Occipital lobe (tissue), 2 donors: Measurements from ENCODE around the gene GRAMD4. TPM values are rescaled to one million over a fixed set of nuclear protein-coding genes. Genes with fewer than 3 reads are reported as not detected.
A peak's percentile ranks its signal among the peaks of the same experiment; 100 is the strongest.
"Not testable (repeated sequence)": the region's sequence is repeated elsewhere in the genome, so short reads cannot be mapped to it uniquely, and the experiment has no call there.

Source experiments
- DNase-seq: peaks from one replicate; lab custom pipeline; 2025; lab: John Stamatoyannopoulos, UW
- total RNA-seq: library from RNA; depleted of rRNA; stranded (reverse); fragments of >200 nt; gene quantifications from one replicate; pipeline ENCODE4 v1.2.3, GENCODE V29; 2014

The GRAMD4 gene
- total RNA-seq, 1 donor from 2014 or later = 55.8 TPM

DNA sequence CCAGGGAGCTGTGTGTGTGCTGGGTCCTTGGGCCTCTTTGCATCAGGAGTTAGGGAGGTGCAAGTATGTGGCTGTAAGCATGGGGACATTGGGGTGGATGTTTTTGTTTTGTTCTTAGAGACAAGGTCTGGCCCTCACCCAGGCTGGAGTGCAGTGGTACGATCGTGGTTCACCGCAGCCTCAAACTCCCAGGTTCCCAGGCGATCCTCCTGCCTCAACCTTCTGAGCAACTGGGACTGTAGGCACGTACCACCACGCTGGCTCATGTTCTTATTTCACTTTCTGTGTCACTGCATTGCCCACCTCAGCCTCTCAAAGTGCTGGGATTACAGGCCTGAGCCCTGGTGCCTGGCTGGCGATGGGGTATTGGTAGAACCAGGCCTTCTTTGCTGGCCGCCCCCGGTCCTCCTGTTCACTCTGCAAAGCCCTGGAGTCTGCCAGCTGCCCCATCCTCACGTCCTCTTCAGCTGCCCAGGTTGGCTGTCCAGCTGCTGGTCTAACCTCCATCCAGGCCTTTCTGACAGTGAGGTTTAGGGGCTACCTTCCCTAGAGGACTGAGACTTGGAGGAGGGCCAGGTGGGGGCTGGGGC is 851 bp upstream of the GRAMD4 start:
- DNase-seq = no peak

DNA sequence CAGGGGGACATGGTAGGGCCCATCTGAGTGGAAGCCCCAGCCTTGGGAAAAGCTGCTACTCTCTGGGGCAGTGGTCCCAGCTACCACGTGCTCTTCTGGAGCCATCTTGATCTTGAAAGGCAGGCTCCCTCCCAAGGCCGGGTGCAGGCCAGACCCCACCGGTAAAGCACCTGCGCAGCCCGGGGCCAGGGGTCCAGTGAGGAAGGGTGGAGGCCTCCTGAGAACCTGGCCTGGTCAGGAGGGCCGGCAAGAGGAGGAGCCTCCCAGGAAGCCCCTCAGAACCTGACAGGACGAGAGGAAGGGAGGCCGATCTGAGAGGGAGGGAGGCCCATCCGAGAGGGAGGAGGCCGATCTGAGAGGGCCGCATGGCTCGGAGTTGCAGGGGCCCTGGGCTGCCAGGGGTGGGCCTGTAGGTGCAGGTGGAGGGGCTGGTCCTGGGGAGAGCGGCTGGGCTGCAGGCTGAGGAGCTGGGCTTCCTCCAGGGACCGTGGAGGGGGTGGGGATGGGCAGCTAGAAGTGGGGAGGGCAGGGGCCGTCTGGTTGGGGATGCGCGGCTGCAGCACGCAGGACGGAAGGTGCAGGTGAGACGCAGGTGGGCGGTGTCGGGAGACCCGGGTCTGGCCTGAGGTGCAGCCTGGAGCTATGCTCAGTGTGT is 529 bp downstream of the GRAMD4 start:
- no peak for DNase-seq

DNA sequence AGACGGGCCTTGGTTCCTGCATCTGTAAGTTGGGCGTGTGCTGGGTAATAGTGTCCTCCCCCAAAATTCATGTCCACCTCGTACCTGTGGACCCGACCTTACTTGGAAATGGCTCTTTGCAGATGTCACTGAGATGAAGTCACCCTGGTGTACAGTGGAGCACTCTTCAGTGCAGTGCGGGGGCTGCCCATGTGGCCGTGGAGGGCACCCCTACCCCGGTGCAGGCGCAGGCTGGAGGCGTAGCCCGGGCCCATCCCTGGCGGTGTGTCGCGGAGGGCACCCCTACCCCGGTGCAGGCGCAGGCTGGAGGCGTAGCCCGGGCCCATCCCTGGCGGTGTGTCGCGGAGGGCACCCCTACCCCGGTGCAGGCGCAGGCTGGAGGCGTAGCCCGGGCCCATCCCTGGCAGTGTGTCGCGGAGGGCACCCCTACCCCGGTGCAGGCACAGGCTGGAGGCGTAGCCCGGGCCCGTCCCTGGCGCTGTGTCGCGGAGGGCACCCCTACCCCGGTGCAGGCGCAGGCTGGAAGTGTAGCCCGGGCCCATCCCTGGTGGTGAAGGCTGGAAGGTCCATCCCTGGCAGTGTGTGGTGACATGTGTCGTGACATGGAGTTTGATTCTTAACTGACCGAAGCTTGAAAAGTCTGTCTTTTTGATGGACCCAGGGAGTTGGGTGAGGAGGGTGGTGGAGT is 1.2 kb downstream of the GRAMD4 start:
- not testable (repeated sequence) for DNase-seq

DNA sequence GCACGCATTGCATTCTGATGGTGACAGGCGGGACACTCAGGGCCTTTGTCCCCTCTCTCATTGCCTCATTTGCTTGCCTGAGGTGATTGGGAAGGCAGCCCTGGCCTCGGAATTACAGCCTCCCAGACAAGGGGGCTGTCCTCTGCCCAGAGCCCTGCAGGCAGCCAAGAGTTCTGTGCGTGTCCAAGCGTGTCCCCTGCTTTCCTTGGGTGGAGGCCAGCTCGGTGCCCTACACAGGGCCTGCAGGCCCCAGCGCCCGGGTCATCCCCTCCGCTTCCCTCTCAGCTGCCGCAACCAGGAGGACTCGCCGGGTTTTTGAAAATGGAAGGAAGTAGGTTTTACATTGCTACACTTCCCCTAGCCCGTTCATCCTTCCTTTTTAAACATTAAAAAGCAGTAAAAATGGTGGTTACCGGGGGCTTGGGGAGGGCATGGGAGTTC is 1.9 kb downstream of the GRAMD4 start:
- peak; percentile 27 for DNase-seq

DNA sequence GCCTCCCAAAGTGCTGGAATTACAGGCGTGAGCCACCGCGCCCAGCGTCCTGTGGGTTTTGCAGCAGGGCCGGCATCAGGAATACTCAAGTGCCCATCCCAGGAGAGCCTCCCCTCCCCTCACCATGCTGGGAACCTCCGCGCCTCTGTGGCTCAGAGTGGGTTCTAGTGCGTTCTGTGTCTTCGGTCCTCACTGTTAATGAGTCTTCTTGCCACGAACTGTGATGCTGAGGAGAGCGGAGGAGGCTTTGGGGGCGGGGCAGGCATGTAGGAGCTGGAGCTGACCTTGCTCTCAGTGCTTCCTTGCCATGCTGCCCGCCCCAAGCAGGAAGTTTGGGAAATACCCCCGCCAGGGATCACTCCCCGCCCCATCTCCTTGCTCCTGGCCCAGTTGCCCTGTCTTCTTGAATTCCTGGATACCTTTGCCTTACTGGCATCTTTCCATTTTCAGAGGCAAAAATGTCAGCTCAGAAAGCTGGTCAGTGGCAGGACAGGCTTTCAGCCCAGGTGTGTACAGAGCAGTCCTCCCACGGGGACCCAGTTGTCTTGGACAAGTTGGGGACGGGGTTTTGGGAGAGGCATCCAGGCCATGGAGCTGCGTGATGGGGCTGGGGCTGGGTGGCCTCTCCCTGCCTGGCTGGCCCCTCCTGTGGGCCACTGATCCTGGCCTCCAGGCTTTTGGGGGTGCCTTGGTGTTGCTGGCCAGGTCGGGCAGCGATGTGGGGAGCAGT is 5.1 kb downstream of the GRAMD4 start:
- no peak for DNase-seq

DNA sequence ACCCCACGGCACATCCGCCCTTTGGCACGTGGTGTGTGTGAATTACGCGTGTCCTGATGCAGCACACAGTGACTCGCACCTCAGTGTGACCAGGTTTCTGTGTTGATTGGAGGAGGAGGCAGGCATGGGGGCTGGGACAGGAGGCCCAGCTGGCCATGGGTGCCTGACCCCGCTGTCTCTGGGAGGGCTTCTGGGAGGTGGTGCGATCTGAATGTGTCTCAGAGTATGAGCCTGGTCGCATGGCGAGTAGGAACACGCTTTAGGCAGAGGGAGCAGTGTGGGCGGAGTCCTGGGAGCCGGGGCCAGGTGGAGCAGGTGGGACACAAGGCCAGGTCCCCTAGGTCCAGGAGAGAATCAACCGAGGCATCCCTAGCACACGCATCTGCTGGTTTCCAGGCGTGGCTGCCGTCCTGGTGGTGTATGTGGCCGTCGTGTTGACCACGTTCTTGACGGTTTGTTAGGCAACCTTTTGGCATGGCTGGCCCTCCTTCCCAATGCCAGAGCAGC is 5.7 kb downstream of the GRAMD4 start:
- DNase-seq = no peak

DNA sequence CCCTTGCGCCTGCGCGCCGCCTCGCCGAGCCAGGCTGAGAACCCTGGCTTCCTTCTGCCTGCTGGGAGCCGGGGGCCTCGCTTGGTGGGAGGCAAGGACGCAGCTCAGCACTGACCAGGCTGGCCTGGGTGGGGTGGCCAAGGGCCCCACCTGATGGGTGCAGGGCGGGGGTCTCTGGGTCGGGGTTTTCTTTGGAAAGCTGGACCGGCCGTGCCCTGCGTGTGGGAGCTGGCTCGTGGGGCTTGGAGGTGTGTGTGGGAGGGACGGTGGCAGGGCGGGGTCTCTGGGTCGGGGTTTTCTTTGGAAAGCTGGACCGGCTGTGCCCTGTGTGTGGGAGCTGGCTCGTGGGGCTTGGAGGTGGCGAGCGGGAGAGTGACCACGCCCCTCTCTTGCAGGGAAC is 6.2 kb downstream of the GRAMD4 start:
- DNase-seq = no peak

DNA sequence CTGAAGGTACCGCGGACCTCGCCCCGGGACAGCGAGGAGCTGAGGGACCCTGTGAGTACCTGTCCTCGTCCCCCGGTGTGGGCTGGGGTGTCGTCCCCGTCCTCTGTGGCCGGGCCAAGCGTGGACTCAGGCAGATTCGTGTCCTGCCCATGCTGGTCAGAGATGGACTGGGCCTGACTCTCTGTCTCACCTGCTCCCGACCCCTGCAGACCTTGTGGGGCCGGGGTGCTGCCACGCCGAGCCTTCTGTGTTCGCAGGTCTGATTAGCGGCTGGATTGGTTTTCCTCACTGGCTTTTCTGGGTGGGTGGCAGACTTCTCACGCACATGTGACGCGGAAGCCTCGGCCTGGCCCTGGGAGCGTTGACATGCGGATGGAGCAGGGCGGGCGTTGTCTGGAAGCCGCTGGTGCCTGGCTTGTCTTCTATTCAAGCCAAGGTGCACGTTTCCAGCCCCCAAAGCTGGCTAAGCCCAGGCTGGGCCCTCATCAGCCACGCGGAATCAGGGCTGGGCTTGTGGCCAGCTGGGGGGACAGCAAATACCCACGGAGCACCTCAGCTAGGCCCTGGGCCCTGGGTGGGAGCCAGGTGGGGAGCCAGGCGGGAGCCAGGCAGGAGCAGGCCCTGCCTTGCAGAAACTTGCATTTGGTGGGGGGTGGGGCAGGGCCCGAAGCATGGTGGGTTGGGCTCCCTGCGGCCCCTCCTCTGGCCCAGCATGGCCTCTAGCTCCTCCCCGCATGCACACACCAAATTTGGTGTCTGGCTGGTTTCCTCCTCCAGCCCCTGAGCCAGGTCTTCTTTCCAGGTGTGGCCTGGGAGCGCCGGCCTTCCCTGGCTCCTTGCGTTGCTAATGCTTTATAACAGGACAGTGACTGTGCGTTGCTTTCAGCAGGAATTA is 7.0 kb downstream of the GRAMD4 start:
- DNase-seq = no peak

DNA sequence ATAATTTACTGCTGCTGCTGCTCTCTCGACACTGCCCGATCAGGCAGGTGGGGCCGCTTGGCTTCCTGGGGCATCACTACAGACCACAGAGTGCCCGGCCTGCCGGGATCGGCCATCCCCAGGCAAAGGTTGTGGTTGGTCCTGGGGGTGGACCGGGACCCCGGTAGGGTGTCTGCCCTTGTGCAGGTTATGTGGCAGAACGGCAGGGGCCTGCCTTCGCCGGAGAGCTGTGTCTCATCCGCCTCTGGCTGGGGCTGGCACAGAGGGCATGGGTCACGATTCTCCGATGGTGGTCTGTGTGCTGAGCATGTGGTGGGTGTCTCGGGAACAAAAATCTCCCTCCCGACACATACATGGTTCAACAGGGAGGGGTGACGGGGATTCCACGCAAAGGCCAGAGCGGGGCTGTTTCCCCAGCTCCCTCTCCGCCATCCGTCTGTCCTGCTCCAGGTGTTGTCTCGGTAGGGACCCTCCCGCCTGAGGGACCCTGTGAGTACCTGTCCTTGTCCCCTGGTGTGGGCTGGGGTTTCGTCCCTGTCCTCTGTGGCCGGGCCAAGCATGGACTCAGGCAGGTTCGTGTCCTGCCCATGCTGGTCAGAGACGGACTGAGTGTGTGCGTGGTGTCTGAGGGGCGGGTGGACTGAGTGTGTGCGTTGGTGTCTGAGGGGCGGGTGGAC is 7.8 kb downstream of the GRAMD4 start:
- no peak for DNase-seq

DNA sequence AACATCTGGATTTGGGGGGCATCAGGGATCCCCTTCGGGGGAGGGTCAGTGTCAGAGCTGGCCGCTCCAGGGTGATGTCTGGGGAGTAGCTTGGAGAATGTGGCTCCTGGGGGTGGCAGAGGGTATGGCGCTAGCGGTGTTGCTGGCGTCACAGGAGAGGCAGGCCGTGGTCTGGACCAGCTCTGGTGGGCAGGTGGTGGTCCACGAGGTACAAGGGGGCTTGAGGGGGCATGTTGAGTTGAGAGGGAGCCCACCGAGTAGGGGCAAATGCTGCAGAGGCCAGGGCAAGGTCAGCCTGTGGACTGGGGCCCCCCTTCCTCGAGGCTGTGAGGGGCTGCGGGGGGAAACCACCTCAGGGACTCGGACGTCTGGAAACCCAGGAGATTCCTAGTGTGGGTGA is 8.6 kb downstream of the GRAMD4 start:
- DNase-seq = no peak

DNA sequence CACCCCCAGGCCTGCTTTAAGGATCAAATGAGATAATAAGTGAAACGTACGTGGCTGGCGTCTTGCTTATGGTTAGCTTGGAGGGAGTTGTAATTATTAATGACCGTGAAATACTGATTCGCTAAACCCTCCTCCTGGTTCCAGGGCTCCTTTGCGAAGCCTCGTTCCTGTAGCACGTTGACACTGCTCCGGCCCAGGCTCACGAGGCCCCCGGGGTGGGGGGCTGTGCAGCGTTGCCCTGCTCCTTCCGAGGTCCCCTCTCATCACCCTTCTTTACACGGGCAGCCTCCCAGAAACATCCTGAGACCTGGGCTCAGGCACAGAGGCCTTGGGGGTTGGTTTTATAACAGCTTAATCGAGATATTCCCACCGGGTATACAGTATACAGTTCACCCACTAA is 9.1 kb downstream of the GRAMD4 start:
- no peak for DNase-seq

DNA sequence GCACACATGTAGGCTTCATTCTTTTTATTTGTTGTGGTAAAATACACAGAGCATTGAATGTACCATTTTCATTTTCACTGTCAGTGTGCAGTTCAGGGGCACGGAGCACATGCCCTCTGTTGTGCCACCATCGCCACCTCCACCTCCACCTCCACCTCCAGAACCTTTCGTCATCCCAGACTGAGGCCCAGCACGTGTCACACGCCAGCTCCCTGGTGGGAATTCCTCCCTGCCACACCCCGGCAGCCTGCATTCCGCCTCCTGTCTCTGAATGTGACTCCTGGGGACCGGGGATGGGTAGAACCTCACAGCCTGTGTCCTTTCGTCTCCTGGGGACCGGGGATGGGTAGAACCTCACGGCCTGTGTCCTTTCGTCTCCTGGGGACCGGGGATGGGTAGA is 10.9 kb downstream of the GRAMD4 start:
- DNase-seq = no peak

DNA sequence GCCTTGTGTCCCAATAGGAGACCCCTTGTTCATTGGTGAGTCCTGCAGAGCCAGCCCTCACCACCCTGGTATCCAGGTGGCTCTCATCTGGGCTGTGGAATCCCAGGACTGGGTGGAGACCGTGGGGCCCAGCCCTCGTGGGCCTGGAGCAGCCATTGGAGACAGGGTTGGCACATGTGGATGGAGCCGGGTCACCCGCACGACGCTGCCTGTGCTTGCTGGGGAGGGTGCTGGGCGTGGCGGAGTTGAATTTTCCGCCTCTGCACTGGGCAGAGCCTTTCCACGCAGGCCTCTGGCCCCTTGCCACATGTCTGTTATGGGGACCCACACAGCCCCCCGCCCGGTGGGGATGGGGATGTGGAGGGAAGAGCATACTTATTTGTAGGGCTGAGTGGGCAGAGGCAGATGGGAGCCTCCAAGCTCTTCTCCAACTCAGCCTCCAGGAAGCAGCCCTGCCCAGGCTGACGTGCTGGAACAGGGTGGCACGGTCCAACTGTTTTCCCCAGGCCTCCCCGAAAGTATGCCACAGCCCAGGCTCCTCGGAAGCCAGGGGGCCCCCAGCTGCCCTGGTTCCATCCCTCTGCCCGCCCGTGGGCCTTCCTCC is 12.6 kb downstream of the GRAMD4 start:
- no peak for DNase-seq

DNA sequence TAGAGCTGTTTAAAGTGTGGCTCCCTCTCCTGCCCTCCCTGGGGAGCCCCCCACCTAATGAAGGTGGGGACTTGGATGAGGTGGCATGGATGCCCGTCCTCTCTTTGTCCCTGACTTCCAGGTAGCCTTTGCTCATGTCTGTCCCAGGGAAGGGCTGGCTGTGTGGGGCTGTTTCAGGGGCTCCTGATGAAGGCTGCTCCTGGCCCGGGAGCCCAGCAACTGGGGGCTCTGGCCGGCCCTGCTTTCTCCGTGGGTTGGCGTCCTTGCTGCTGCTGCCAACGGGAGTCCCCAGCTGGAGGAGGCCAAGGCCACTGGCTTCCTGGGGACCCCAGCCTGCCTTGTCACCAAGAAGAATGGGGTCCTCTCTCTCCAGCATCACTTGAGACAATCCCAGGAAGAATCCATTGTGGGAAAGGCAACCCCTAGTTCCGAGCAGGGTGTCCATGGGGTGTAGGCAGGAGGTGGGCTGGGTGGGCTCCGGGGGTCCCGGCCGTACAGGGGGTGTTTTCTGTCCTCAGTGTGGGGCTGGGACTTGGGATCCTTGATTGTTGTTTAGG is 13.2 kb downstream of the GRAMD4 start:
- DNase-seq = no peak

DNA sequence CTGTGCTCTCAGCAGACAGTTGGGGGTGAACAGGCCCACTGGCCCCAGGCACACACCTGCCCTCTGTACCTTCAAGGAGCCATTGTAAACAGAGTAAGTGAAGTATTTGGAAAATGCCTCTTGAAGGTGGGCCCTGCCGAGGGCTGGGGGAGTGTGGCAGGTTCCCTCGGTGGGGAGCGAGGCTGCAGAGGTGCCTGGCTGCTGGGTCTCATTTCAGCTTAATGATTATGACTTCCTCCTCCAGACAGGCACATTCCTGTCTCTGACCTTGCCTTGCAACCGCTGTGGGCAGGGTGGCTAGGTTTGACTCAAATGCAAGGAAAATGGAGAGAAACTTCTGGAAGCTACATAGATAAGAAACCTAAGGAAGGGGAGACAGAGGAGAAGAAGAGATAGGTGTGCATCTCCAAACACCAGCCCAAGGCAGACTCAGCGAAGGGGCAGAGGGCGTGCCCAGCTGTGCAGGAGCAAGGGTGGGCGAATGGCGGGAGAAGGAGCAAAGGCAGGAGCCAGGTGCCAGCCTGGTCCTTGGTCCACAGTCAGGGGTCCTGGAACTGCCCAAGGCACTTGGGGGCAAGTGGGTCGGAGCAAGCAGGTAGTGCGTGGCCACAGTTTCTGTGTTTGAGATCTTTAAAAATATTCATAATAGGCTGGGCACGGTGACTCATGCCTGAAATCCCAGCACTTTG is 14.0 kb downstream of the GRAMD4 start:
- DNase-seq = no peak

DNA sequence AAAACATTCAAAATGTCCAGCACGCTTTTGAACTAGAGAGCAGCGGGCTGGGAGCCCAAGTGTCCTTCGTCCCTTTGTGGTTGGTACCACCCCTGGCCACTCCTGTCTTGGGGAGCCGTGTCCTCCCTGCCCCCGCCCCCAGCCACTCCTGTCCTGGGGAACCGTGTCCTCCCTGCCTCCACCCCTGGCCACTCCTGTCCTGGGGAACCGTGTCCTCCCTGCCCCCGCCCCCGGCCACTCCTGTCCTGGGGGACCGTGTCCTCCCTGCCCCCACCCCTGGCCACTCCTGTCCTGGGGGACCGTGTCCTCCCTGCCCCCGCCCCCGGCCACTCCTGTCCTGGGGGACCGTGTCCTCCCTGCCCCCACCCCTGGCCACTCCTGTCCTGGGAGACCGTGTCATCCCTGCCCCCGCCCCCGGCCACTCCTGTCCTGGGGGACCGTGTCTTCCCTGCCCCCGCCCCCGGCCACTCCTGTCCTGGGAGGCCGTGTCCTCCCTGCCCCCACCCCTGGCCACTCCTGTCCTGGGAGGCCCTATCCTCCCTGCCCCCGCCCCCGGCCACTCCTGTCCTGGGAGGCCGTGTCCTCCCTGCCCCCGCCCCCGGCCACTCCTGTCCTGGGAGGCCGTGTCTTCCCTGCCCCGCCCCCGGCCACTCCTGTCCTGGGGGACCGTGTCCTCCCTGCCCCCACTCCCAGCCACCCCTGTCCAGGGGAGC is 14.9 kb downstream of the GRAMD4 start:
- DNase-seq = not testable (repeated sequence)

DNA sequence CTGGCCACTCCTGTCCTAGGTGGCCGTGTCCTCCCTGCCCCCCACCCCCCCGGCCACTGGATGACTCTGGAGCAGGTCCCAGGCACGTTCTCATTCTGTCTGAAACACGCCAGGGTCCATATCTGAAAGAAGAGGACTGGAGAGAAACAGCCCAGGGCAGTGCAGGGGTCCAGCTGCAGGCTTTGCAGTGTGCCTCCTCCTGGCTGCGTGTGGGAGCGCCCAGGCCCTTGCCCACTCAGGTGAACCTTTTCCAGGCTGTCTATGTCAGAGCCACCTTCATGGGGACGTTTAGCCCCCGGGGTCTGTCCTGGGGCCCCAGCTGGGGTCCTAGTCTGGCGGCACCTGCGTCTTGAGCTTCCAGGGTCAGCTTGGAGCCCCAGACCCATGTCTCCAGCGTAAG is 15.6 kb downstream of the GRAMD4 start:
- DNase-seq = no peak

DNA sequence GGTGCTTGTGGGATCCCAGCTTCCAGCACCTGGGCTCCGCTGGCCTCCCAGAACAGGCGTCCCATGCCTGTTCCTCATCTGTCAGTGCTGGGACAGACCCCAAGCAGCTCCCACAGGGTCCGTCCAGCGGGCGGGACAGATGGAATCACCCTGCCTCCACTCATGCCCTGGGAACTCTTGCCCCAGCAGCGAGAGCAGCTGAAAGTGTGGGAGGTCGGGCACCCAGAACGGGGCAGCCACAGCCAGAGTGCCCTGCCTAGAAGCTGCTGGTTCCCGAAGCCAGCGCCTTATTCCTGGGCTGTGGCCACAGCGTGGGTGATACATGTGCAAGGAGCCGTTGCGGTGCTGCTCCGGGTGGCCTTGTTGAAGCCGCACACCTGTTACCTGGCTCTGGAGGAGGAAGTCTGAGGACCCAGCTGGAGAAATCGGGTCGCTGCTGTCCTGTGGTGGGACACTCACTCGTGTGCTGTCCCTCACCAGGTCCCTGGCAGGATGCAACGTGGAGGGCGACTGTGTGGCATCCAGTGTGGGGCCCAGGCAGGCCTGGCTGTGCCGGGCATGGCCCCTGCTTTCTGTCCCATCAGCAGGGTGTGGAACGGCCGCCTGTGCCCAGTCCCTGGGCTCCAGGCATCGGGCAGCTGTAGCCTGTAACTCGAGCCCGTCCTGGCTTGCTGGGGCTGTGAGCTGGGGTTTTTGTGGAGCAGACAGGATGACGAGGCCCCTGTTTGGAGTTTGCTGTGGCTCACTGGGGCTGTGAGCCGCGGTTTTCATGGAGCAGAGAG is 16.2 kb downstream of the GRAMD4 start:
- DNase-seq = no peak
